Measurements from ENCODE around the gene NKAPL. TPM values are rescaled to one million over a fixed set of nuclear protein-coding genes. Genes with fewer than 3 reads are reported as not detected.

NKAPL gene
- total and polyA plus RNA-seq, 10 of the 15 experiments (the other 5 are each of a cell fraction or from before 2014, with no cell fraction given), result 0.10 to 0.48 (median 0.19) TPM; not detected in 1

DNA sequence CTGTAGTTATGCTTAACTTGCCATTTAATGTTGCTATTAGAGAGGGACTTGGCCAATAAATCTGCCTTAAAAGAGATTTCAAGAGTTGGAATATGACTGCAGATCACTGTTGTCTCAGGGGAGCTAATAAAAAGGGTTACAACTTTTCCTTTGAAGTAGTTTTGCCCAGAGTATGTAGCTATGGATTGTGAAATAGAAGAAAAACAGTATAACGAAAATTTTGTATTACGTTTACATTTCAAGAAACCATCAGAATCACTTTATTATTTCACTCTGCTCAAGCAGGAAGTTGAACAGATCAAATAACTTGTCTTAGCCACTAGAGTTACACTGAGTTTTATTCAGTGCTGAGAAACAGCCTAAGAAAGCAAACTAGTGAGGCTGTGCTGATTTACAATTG, 4.8 kb downstream of the NKAPL start:
- SMC1A ChIA-PET (ENCODE audit: uncharacterized antibody, unreplicated experiment), result interaction anchor here (1.2 to 1.6 kb wide), 3 partner anchors 10 to 17 kb away, joined by 3 to 6 read pairs (median 4); partner anchors contain the start of genes PGBD1 and ZKSCAN4
- BruUV-seq (replicated peaks), result no TSS peak
- Histone ChIP-seq H3K27ac (ENCODE audit: control insufficient read depth, insufficient read depth) (no peak overlapping the region), H2AFZ (ENCODE audit: control insufficient read depth, low read depth, low read length) (peak overlapping the region; percentile 8; the same call in 1 of the 2 replicates), H3K36me3 (ENCODE audit: control insufficient read depth in 2 of 2, insufficient read depth in 2 of 2, low read length in 1 of 2) (no peaks in the 10 kb centered on the region), H3K9ac (ENCODE audit: control insufficient read depth, insufficient read depth, low read length) (no peak overlapping the region), H3K9me3 (replicated peaks; ENCODE audit: control insufficient read depth, insufficient read depth, low read length) (peaks cover 4% of the 10 kb centered on the region; the same call in 2 of the 3 replicates), H3K4me3 (no peak overlapping the region), H3K4me2 (ENCODE audit: control insufficient read depth, insufficient read depth) (no peak overlapping the region), H4K20me1 (ENCODE audit: control insufficient read depth, insufficient read depth) (no peaks in the 10 kb centered on the region), H3K79me2 (ENCODE audit: control insufficient read depth, insufficient read depth, low read length) (peaks cover 11% of the 10 kb centered on the region), H3K4me1 (ENCODE audit: control insufficient read depth, insufficient read depth, low read length) (no peaks in the 10 kb centered on the region), H3K27me3 (replicated peaks in 1 of 2; ENCODE audit: control insufficient read depth in 2 of 2, insufficient read depth in 2 of 2, low read length in 1 of 2) (no peaks in the 10 kb centered on the region)
- 32% methylated on average over 2 of the region's 2 CpGs for WGBS (ENCODE audit: insufficient coverage, insufficient replicate concordance, low lambda C conversion rate, missing lambda C conversion rate)
- CTCF ChIA-PET, result no interaction called here
- TF ChIP-seq, protein P1, sequence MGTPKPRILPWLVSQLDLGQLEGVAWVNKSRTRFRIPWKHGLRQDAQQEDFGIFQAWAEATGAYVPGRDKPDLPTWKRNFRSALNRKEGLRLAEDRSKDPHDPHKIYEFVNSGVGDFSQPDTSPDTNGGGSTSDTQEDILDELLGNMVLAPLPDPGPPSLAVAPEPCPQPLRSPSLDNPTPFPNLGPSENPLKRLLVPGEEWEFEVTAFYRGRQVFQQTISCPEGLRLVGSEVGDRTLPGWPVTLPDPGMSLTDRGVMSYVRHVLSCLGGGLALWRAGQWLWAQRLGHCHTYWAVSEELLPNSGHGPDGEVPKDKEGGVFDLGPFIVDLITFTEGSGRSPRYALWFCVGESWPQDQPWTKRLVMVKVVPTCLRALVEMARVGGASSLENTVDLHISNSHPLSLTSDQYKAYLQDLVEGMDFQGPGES (IDR thresholded peaks at IDR 0.05), result no peak
- TF ChIP-seq CHD4 (IDR thresholded peaks at IDR 0.05), result no peak
- TF ChIP-seq ZNF384 (IDR thresholded peaks at IDR 0.05; ENCODE audit: borderline replicate concordance, low read depth, low read length), result no peak
- no peak for TF ChIP-seq ZNF622 (IDR thresholded peaks at IDR 0.05)
- TF ChIP-seq, protein P2, sequence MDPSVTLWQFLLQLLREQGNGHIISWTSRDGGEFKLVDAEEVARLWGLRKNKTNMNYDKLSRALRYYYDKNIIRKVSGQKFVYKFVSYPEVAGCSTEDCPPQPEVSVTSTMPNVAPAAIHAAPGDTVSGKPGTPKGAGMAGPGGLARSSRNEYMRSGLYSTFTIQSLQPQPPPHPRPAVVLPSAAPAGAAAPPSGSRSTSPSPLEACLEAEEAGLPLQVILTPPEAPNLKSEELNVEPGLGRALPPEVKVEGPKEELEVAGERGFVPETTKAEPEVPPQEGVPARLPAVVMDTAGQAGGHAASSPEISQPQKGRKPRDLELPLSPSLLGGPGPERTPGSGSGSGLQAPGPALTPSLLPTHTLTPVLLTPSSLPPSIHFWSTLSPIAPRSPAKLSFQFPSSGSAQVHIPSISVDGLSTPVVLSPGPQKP (IDR thresholded peaks at IDR 0.05; ENCODE audit: low read depth, low read length), result no peak
- TF ChIP-seq, protein P3, sequence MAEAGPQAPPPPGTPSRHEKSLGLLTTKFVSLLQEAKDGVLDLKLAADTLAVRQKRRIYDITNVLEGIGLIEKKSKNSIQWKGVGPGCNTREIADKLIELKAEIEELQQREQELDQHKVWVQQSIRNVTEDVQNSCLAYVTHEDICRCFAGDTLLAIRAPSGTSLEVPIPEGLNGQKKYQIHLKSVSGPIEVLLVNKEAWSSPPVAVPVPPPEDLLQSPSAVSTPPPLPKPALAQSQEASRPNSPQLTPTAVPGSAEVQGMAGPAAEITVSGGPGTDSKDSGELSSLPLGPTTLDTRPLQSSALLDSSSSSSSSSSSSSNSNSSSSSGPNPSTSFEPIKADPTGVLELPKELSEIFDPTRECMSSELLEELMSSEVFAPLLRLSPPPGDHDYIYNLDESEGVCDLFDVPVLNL (IDR thresholded peaks at IDR 0.05; ENCODE audit: low read depth, low read length), result no peak
- no peak for TF ChIP-seq CREM (IDR thresholded peaks at IDR 0.05; ENCODE audit: low read depth)
- in situ Hi-C loops (cut with MboI), result no loop called here
- no peak for DNase-seq (ENCODE audit: low read depth, low spot score)
- RAD21 ChIA-PET (ENCODE audit: unreplicated experiment), result no interaction called here
- intact Hi-C loops (cut with micrococcal nuclease; ENCODE audit: unreplicated experiment), result no loop called here
- POLR2A ChIA-PET, result interaction anchor here (0.9 to 1.6 kb wide), 3 partner anchors 10 to 72 kb away, joined by 3 to 5 read pairs (median 3); partner anchors contain the start of gene ZSCAN31
- no peak for FAIRE-seq
- ATAC-seq, result no peak
